TTC549 (cell line): ENCODE results near the gene WWP2.
"Not testable (repeated sequence)": the region's sequence is repeated elsewhere in the genome, so short reads cannot be mapped to it uniquely, and the experiment has no call there.

ENCODE experiments used
- FAIRE-seq: peaks from 2 replicates; lab custom pipeline; 2012; peaks lifted over from hg19 to GRCh38; lab: Jason Lieb, UNC

WWP2 gene

GRCh38 chr16:69745959-69746358, 16.2 kb upstream of the WWP2 start:
- FAIRE-seq: no peak

DNA sequence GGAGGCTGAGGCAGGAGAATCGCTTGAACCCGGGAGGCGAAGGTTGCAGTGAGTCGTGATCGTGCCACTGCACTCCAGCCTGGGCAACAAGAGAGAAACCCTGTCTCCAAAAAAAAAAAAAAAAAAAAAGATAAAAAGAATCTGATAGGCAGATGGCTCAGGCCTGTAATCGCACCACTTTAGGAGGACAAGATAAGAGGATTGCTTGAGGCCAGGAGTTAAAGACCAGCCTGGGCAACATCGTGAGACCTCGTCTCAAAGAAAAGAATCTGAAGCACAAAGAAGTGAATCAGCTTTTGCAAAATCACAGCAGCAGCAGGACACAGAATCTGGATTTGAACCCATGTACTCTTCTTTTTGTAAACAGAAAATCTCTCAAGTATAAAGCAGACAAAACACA, 15.0 kb upstream of the WWP2 start:
- no peak for FAIRE-seq

- no peak for FAIRE-seq
Observed at GRCh38 chr16:69748694-69749345, 13.3 kb upstream of the WWP2 start.

DNA sequence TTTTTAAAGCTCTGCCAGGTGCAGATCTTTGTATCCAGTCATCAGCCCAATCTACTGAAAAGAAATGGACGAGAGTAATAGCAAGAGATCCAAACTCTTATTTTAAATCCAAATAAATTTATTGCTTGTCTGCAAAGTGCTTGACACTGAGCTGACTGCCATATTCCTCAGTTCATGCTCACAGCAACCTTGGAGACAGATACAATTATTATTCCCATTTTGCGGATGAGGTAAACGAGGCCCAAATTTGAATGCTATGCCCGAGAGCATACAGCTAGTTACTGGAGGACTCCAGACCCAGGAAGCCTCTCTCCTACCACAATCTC, 8.0 kb upstream of the WWP2 start:
- FAIRE-seq: no peak

GRCh38 chr16:69754469-69755310, 7.4 kb upstream of the WWP2 start, which contains the start of gene NOB1:
TSS of gene NOB1 (minus strand) at chr16:69754926. CDS start at chr16:69754910, 16 bp downstream.
- no peak for FAIRE-seq

GRCh38 chr16:69756705-69757104, 5.4 kb upstream of the WWP2 start:
- no peak for FAIRE-seq

DNA sequence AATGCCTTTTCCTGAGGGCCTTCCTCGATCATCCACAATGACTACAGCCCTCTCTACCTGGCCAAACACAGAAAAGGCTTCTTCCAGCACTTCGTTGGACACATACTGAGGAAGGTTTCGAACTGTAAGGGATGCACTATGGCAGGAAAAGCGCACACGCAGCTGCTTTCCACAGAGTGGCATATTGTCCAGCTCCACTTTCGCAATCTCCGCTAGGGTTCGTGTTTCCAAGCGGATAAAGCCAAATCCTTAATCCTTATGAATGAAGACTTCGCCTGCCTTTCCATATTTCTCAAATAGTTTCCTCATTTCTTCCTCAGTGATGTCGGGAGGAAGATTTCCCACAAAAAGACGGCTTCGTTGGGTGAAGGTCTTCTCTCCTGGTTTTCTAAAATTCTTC, 4.8 kb upstream of the WWP2 start:
- not testable (repeated sequence) for FAIRE-seq

- no peak for FAIRE-seq
Observed at GRCh38 chr16:69762814-69763598, 874 bp downstream of the WWP2 start.

DNA sequence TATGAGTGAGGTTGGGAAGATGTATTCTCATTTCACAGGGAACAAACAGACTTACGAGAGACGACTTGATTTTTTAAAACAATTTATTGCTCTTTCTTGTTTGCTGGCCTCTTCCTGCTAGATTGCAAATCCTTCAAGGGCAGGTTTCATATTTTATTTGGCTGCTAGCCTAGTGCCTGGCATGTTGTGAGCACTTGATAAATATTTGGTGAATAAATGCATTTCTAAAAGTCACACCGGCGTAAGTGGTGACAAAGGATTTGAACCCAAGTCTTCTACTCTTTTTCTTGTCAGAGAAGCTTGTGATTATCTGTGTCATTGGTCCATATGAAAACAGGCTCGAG, 1.4 kb downstream of the WWP2 start:
- FAIRE-seq: no peak

DNA sequence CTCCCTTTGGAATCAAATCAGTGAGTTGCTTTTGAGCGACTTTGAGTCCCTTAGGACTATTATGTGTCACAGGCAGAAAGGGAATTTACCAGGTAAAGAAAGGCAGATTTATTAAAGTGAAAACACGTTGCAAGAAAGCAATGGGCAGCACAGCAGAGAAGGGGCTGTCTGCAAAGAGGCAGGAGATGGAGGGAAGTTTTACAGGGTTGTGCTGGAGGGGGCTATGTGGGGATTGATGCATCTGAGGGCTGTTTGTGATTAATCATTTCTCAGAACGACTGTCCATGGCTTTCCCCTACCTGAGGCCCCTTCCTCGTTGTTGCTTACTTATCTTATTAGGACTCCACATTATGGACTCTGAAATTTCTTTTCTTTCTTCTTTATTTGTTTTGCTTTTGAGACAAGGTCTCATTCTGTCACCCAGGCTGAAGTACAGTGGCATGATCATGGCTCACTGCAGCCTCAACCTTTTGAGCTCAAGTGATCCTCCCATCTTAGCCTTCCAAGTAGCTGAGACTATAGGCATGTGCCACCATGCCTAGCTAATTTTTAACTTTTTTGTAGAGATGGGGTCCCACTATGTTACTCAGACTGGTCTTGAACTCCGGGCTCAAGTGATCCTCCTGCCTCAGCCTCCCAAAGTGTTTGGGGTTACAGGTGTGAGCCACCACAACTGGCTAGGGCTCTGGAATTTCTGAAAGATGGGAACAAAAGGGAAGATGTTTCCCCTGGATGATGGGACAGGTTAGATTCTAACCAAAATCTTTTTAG, 5.5 kb downstream of the WWP2 start:
- no peak for FAIRE-seq

DNA sequence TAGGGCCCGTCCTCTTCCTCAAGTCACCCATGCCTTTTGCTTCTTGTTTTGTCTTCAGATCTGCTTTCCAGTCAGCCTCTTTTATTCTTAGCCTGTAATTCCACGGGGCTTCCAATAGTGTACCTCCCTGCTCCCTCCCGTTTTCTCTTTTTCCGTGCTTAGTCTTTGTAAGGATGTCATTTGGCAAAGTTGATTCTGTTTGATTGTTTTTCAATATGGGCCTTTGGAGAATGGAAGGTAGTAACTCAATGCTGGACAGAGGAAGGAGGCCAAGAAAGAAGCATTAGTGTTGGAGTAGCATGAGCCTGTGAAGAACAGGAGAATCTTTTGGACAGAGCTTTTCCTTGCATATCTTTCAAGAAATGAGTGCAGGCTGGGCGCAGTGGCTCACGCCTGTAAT, 6.5 kb downstream of the WWP2 start:
- FAIRE-seq: no peak

GRCh38 chr16:69769404-69769803, 7.3 kb downstream of the WWP2 start:
- FAIRE-seq: no peak

- no peak for FAIRE-seq
Observed at GRCh38 chr16:69771651-69771967, 9.5 kb downstream of the WWP2 start.

- FAIRE-seq: no peak
Observed at GRCh38 chr16:69773260-69773947, 11.3 kb downstream of the WWP2 start.

DNA sequence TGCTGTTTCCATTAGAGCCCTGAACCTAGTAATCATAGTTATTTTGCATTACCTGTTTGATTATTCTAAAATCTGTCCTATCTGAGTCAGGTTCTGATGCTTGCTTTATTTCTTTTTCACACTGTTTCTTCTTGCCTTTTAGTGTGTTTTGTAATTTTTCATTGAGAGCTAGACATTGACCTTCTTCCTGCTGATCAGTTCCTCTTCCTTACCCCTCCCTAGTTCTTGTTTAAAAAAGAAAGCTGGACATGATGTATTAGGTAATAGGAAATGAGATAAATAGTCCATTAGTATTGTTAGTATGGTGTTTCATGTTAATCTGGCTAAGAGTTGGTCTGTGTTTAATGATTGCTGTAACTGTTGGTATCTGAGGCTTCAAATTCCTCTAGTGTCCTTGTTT, 13.4 kb downstream of the WWP2 start:
- FAIRE-seq: no peak

DNA sequence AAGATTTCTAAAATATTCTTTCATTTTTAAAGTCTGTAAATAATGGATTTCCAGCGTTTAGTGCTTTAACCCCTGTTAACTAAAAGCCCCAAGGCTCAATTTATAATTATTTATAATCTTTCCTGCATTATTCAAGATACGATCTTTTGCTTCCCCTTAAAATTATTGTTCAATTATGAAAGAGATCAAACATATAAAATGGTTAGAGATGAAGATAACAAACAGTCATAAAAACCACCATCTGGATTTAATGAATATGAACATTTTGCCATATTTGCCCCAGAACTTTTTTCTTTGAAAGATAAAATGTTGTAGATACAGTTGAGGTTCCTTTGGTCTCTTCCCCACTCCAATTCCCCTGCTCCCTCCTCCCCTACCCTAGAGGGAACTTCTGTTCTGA, 17.6 kb downstream of the WWP2 start:
- no peak for FAIRE-seq

DNA sequence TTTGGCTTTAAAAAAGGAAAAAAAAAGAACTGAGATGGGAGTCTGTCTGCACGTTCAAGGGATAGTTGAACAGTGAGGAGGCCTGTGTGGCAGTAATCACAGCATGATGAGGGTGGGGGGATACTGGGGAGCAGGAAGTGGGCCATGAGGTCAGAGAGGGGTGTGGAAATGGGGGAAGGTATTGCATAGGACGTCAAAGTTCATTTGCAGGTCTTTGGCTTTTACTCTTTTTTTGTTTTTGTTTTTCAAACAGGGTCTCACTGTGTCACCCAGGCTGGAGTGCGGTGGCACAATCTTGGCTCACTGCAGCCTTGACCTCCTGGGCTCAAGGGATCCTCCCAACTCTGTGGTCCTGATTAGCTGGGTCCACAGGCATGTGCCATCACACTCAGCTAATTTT, 19.0 kb downstream of the WWP2 start:
- no peak for FAIRE-seq

DNA sequence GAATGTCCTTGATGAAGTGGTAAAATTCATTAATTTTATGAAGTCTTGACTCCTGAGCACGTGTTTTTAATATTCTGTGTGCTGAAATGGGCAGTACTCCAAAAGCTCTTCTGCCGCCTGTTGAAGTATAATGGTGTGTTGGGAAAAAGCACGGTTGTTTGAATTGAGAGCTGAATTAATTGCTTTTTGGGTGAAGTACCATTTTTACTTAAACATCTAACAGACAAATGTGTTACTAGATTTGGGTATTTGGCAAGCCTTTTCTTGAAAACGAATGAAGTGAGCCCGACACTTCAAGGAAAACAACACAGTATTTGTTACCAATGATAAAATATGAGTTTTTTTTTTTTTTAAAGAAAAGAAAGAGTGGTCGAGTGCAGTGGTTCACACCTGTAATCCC, 22.5 kb downstream of the WWP2 start:
- no peak for FAIRE-seq

DNA sequence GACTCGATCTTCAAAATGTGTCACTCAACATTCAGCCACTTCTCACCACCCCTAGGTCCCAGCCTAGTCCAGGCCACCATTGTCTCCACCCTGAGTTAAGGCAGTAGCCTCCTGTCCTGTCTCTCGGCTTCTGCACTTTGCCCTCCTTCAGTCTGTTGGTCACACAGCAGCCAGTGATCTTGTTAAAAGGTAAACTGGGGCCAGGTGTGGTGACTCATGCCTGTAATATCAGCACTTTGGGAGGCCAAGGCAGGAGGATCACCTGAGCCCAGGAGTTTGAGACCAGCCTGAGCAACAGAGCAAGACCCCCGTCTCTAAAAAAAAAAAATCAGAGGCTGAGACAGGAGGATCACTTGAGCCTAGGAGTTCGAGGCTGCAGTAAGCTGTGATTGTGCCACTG, 25.8 kb downstream of the WWP2 start:
- FAIRE-seq: no peak

GRCh38 chr16:69791391-69791847, 29.3 kb downstream of the WWP2 start:
- not testable (repeated sequence) for FAIRE-seq

- no peak for FAIRE-seq
Observed at GRCh38 chr16:69793526-69793925, 31.4 kb downstream of the WWP2 start.

GRCh38 chr16:69794486-69794885, 32.4 kb downstream of the WWP2 start:
- no peak for FAIRE-seq
